Measurements from ENCODE around the gene ITPR3. TPM values are rescaled to one million over a fixed set of nuclear protein-coding genes. Genes with fewer than 3 reads are reported as not detected.

Gene ITPR3
- total RNA-seq, 1 donor from 2014 or later = 17.7 TPM

DNA sequence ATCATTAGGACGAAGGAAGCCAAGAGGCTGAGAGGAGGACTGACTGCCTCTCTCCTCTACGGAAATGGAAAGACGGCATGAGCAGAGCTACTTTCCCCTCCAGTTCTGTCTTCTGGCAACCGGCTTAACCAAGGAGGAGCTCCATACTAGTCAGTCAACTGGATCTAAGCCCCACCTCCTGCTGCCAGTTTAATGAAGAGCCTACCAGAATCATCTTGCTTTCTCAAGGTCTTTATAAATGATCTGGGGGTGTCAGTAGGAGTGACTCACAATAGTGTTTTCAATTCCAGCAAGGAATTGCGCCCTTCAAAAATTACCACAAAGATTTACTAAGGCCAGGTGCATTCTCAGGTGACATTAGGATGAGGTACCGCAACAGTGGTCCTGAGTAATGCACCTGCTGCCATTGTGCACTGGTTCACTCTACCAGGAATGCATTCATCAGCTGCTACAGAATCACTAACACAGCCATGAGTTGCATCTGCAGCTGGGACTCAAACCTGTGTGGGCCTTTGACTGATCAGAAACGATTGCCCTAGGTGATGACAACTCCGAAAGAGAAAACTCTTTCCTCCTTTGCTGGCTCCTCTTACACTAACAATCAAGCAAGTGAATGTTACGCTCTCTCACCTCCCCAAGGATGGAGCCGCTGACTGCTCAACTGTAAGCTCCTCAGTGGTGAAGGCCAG is 87.5 kb downstream of the ITPR3 start:
- no peak overlapping the region for H3K4me3 ChIP-seq (ENCODE audit: insufficient read depth, low read depth, low read length)
- H3K9ac ChIP-seq (ENCODE audit: low read length) = no peak overlapping the region
- TF ChIP-seq, protein P1, sequence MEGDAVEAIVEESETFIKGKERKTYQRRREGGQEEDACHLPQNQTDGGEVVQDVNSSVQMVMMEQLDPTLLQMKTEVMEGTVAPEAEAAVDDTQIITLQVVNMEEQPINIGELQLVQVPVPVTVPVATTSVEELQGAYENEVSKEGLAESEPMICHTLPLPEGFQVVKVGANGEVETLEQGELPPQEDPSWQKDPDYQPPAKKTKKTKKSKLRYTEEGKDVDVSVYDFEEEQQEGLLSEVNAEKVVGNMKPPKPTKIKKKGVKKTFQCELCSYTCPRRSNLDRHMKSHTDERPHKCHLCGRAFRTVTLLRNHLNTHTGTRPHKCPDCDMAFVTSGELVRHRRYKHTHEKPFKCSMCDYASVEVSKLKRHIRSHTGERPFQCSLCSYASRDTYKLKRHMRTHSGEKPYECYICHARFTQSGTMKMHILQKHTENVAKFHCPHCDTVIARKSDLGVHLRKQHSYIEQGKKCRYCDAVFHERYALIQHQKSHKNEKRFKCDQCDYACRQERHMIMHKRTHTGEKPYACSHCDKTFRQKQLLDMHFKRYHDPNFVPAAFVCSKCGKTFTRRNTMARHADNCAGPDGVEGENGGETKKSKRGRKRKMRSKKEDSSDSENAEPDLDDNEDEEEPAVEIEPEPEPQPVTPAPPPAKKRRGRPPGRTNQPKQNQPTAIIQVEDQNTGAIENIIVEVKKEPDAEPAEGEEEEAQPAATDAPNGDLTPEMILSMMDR (IDR thresholded peaks at IDR 0.05; ENCODE audit: insufficient read depth, low read depth, low read length) = no peak
- no peak for TF ChIP-seq EZH2 (IDR thresholded peaks at IDR 0.05; ENCODE audit: insufficient read depth, low read length)
- peaks cover 13% of the 10 kb centered on the region for H3K4me1 ChIP-seq (ENCODE audit: insufficient read depth, low read length)
- H3K9me3 ChIP-seq (ENCODE audit: insufficient read depth, low read depth, low read length) = no peaks in the 10 kb centered on the region
- H3K9me3 Mint-ChIP-seq (ENCODE audit: unreplicated experiment) = no peaks in the 10 kb centered on the region
- H3K27ac ChIP-seq (ENCODE audit: low read depth, low read length) = no peak overlapping the region
- H3K36me3 ChIP-seq (ENCODE audit: insufficient read depth, low read length) = no peaks in the 10 kb centered on the region
- H3K79me2 ChIP-seq (ENCODE audit: insufficient read depth, low read length) = peaks cover 19% of the 10 kb centered on the region
- no peak for FAIRE-seq
- peaks cover 6% of the 10 kb centered on the region for H4K20me1 ChIP-seq (ENCODE audit: insufficient read depth, low read length)
- H3K4me1 Mint-ChIP-seq (ENCODE audit: low read depth, unreplicated experiment) = peaks cover 18% of the 10 kb centered on the region
- H3K4me3 Mint-ChIP-seq (ENCODE audit: unreplicated experiment) = no peak overlapping the region
- no peak overlapping the region for H2AFZ ChIP-seq (ENCODE audit: low read depth, low read length)
- no peak overlapping the region for H3K27ac Mint-ChIP-seq (ENCODE audit: unreplicated experiment)
- H3K27me3 Mint-ChIP-seq (ENCODE audit: low read depth, unreplicated experiment) = no peaks in the 10 kb centered on the region
- H3K27me3 ChIP-seq (ENCODE audit: insufficient read depth, low read length) = no peaks in the 10 kb centered on the region
- H3K4me2 ChIP-seq (ENCODE audit: low read length) = no peak overlapping the region
- peaks cover 13% of the 10 kb centered on the region for H3K36me3 Mint-ChIP-seq (ENCODE audit: low read depth, unreplicated experiment)
- DNase-seq (ENCODE audit: low read depth) = no peak

DNA sequence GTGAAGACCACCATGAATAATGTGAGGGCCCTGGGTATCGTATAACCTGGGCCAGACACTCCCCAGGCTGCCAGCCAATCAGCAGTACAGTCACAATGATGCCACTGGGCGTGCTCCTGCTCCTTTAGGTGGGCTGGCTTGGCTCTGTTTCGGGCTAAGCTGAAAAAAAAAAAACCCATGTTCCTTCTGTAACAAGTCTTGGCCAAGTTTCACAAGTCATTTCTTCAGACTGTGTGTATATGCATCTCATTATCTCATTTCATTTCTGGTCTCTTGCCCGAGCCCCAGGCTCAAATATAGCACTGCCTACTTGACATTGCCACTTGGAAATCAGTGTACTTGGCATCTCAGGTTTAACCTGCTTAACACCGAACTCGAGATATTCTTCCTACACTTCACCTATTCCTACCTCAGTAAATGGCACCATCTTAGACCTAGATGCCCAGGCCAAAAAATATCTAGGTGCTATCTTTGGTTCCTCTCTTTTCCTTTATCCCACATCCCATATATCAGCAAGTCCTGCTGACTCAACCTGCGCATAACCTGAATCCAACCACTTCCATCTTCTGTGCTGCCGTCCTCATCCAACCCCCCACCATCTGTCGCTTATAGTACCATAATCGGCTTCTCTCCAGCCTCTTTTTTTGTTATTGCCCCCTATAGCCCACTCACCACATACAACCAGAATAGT is 88.6 kb downstream of the ITPR3 start:
- H3K36me3 ChIP-seq (ENCODE audit: insufficient read depth, low read length) = no peaks in the 10 kb centered on the region
- no peak overlapping the region for H2AFZ ChIP-seq (ENCODE audit: low read depth, low read length)
- no peaks in the 10 kb centered on the region for H3K9me3 ChIP-seq (ENCODE audit: insufficient read depth, low read depth, low read length)
- Mint-ChIP-seq H3K9me3 (ENCODE audit: unreplicated experiment) (no peaks in the 10 kb centered on the region), H3K4me3 (ENCODE audit: unreplicated experiment) (peak overlapping the region; percentile 92), H3K27me3 (ENCODE audit: low read depth, unreplicated experiment) (no peaks in the 10 kb centered on the region), H3K36me3 (ENCODE audit: low read depth, unreplicated experiment) (peaks cover 10% of the 10 kb centered on the region), H3K27ac (ENCODE audit: unreplicated experiment) (no peak overlapping the region), H3K4me1 (ENCODE audit: low read depth, unreplicated experiment) (peaks cover 14% of the 10 kb centered on the region)
- no peak overlapping the region for H3K4me3 ChIP-seq (ENCODE audit: insufficient read depth, low read depth, low read length)
- DNase-seq (ENCODE audit: low read depth) (no peak), FAIRE-seq (no peak)
- TF ChIP-seq EZH2 (IDR thresholded peaks at IDR 0.05; ENCODE audit: insufficient read depth, low read length) = no peak
- TF ChIP-seq, protein P1 (IDR thresholded peaks at IDR 0.05; ENCODE audit: insufficient read depth, low read depth, low read length) = no peak
- H4K20me1 ChIP-seq (ENCODE audit: insufficient read depth, low read length) = peaks cover 6% of the 10 kb centered on the region
- peak overlapping the region; percentile 91 for H3K4me2 ChIP-seq (ENCODE audit: low read length)
- no peak overlapping the region for H3K27ac ChIP-seq (ENCODE audit: low read depth, low read length)
- H3K9ac ChIP-seq (ENCODE audit: low read length) = no peak overlapping the region
- H3K27me3 ChIP-seq (ENCODE audit: insufficient read depth, low read length) = peaks cover 2% of the 10 kb centered on the region
- H3K4me1 ChIP-seq (ENCODE audit: insufficient read depth, low read length) = peaks cover 13% of the 10 kb centered on the region
- H3K79me2 ChIP-seq (ENCODE audit: insufficient read depth, low read length) = peaks cover 19% of the 10 kb centered on the region
